Myometrial cell (primary cell): ENCODE measurements around the gene MT4. TPM values are rescaled to one million over a fixed set of nuclear protein-coding genes. Genes with fewer than 3 reads are reported as not detected.

Experiments
- total RNA-seq: library from RNA; depleted of rRNA; stranded (reverse); fragments of >200 nt; gene quantifications from 2 replicates; pipeline ENCODE4 v1.2.3, GENCODE V29; 2015

Gene MT4
- not detected in 2 replicates for total RNA-seq

DNA sequence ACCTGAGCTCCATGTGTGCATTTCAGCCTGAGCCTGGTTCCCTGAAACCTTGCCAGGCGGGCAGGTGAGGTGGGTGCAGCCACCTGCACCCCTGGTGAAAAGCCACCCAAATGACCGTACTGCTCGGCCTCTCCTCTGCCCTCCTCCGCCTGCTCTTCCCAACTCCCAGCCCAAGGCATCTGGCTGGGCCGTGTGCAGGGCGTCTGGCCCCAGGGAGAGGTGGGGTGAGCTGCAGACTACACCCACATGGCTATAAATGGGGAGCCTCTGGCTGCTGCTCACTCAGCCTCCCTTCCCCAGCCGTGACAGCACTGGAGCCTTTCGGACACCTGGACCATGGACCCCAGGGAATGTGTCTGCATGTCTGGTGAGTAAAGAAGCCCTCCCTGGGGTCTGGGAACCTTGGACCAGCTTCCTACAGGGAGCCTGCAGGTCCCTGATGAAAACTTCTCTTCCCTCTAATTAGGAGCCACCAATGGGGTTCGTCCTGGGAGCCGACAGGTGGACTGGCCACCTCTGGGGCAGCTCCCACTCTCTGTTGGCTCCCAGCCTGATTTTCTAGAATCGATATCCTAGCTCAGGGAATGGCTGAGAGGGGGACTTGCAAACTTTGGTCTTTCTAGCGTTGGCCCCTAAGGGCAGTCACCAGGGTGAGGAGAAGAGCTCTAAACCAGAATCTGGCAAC, at the start of gene MT4:
Gene MT4, plus strand, starts transcription at position 281 of the 685 bp plus-strand sequence. Its CDS starts 56 bp downstream, at position 337.

DNA sequence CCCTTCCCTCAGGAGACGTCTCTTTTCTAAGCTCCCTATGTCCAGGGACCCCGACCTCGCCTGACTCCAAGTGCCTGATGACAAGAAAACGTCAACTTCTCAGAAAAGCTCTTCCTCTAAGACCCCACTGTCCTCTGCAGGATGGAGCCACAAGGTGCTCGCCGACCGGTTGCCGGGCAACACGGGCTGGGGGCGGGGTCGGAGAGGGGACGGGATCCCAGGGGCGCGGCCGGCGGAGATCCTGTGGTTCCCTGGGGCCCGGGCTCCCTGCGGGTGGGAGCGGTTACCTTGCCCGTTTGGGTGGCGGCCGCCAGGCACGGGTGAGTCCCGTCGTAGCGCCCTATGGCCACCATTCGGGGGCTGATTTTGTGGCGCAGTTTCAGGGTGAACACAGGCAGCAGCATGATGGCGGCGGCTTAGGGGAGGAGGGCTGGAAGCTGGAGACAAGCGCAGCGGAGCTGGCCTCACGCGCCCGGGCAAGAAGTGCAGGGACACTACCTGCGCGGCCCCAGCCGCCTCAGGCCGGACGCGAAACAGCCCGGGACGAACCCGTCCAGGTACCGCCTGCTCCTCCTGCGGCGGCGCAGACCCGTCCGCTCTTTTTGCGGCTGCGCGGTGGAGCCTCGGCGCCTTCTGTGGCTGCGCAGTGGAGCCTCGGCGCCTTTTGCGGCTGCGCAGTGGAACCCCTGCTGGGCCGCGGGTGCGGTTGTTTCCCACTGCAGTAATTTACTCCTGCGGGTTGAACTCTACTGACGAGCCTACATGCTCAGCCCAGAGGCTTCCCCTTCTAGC, 45.2 kb upstream of the MT4 start, which contains the start of gene BBS2:
Gene BBS2, minus strand, starts transcription at position 566 of the 792 bp plus-strand sequence. Its CDS starts 162 bp downstream, at position 404.

DNA sequence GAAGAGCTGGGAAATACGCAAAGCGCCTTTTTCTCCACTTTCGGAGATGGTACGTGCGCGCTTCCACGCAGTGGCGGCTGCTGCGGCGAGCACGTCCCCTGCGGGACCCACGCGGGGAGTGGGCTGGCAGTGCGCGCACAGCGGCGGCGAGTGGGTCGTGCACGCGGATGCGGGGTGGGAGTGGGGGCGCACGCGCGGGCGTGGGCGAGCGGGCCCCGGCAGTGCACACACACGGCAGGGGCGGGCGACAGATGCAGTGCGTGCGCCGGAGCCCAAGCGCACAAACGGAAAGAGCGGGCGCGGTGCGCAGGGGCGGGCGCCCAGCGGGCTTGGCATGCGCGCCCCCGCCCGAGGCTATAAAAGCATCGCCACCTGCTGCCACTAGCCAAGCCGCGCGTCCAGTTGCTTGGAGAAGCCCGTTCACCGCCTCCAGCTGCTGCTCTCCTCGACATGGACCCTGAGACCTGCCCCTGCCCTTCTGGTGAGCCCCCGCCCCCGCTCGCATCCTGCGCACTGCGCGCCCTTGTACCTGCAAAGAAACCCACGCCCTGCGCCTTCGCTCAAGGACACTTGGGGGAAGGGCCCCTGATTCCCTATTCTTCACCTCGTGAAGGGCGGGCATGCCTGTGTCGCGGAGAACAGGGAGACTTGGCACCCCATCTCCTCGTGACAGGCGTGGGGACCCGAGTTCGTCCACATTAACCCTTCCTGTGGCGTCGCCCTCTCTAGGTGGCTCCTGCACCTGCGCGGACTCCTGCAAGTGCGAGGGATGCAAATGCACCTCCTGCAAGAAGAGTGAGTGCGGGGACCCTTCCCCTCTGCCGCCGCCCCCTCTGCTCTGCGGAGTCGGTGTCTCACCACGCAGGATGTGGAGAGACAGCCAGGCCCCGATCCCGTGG, 24.5 kb downstream of the MT4 start, which contains the start of gene MT3:
Gene MT3, plus strand, starts transcription at position 388 of the 899 bp plus-strand sequence. Its CDS starts 63 bp downstream, at position 451.

DNA sequence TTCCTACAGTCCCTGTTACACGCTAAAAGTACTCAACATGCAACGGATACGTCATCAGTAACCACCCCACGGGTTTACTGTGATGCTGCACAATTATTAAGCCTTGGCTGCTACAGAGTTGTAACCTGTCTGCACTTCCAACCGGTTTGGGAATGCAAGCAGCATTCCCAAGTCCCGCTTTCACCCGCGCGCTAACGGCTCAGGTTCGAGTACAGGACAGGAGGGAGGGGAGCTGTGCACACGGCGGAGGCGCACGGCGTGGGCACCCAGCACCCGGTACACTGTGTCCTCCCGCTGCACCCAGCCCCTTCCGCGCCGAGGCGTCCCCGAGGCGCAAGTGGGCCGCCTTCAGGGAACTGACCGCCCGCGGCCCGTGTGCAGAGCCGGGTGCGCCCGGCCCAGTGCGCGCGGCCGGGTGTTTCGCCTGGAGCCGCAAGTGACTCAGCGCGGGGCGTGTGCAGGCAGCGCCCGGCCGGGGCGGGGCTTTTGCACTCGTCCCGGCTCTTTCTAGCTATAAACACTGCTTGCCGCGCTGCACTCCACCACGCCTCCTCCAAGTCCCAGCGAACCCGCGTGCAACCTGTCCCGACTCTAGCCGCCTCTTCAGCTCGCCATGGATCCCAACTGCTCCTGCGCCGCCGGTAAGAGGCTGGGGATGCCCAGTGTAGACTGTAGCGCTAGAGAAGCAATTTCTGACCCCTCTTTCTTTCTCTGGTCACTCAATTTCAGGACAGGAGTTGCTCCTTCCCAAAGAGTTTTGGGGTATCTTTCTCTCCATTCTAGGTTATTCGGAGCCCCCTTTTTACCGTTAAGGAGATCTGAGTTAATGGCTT, 43.4 kb downstream of the MT4 start, which contains the start of gene MT2A:
Gene MT2A, plus strand, starts transcription at position 542 of the 833 bp plus-strand sequence. Its CDS starts 72 bp downstream, at position 614.

Other genes with a start within 250 kb of the MT4 start
- gene AMFR, start 139.5 kb upstream of the MT4 start, total RNA-seq: 123 and 152 TPM in 2 replicates
- 56.5 and 105 TPM in 2 replicates for gene NUDT21, start 113.7 kb upstream of the MT4 start, total RNA-seq
- 38.3 and 101 TPM in 2 replicates for gene OGFOD1, start 113.5 kb upstream of the MT4 start, total RNA-seq
- 47.3 and 61.5 TPM in 2 replicates for gene BBS2, start 45.0 kb upstream of the MT4 start, total RNA-seq
- not detected in 2 replicates for gene MT3, start 24.5 kb downstream of the MT4 start, total RNA-seq
- 392 and 575 TPM in 2 replicates for gene MT2A, start 43.5 kb downstream of the MT4 start, total RNA-seq
- gene MT1E, start 60.7 kb downstream of the MT4 start, total RNA-seq: 146 and 173 TPM in 2 replicates
- 9.0 and 9.8 TPM in 2 replicates for gene MT1M, start 67.6 kb downstream of the MT4 start, total RNA-seq
- gene MT1A, start 73.6 kb downstream of the MT4 start, total RNA-seq: 15.6 and 38.3 TPM in 2 replicates
- gene MT1B, start 86.8 kb downstream of the MT4 start, total RNA-seq: not detected in 2 replicates
- 6.2 TPM in 1 of 2 replicates, not detected in the other for gene MT1F, start 92.9 kb downstream of the MT4 start, total RNA-seq
- 57.4 and 95.7 TPM in 2 replicates for gene MT1G, start 103.0 kb downstream of the MT4 start, total RNA-seq
- 6.9 and 10.5 TPM in 2 replicates for gene MT1H, start 104.7 kb downstream of the MT4 start, total RNA-seq
- gene MT1X, start 117.4 kb downstream of the MT4 start, total RNA-seq: 31.7 and 83.9 TPM in 2 replicates
- gene NUP93, start 165.1 kb downstream of the MT4 start, total RNA-seq: 66.5 and 81.6 TPM in 2 replicates